GM19395 (cell line): ENCODE results near the gene DOCK2.

Experiments used
- ATAC-seq: cut with Tn5 transposase; IDR thresholded peaks from one replicate; pipeline ENCODE4 v1.9.1; 2021; ENCODE audit warnings: mild to moderate bottlenecking, moderate library complexity; ENCODE audit not compliant: unreplicated experiment

Gene DOCK2

GRCh38 chr5:169889572-169889971, 252.5 kb downstream of the DOCK2 start:
- ATAC-seq, result no peak

DNA sequence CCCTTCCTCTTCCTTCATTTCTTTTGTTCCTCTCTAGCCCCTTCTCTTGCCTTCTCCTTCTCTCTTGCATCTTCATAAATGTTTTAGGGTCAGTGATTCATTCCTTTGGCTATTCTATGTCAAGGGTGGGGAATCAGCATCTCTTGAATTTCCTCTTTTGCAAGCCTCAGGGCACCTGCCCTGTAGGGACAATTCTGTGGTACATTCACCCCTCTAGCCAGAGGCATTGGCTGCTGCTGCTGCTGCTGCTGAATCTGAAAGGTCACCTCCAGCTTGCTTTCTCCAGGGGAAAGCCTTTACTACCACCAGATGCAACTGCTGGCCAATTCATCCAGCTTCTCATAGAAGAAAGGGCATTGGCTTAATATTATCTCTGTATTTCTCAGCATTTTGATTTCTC, 255.9 kb downstream of the DOCK2 start:
- no peak for ATAC-seq

GRCh38 chr5:169893571-169893970, 256.5 kb downstream of the DOCK2 start:
- no peak for ATAC-seq

DNA sequence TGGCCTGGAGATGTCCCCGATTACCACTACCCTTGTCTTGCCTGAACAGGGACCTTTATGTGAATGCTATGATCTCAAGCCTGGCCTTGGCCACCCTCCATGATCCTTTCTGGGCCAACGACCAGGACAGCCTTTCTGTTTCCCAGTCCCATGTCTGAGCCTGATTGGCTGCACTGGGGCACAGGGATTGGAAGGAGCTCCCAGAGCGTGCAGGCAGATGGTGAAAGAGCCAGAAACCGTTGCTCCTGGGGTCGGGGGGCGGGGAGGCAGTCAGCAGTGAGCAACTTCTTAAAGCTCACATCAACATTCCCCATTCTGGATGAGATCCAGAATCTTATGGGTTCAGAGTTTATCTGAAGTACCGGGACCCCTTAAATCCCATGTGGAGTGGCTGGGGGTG, 258.9 kb downstream of the DOCK2 start:
- no peak for ATAC-seq

GRCh38 chr5:169897481-169897880, 260.4 kb downstream of the DOCK2 start:
- ATAC-seq, result no peak

DNA sequence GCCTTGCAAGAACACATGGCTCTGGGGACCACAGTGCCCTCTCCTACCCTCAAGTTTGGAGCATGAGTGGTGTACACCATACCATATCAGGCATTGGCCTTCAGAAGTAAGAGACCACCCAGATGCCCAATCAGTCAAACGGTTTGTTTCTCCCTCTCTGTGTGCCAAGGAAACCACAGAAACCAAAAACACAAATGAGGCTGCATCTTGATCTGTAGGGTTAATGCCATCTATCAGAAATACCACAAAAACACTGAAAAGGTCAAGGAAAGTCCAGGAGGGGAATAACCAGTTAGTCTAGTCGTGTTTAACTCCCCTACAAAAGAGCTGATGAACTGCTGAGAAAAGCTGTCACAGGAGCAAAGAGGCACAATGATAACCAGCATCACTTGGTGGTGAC, 264.8 kb downstream of the DOCK2 start:
- ATAC-seq, result no peak

GRCh38 chr5:169904059-169904458, 267.0 kb downstream of the DOCK2 start:
- no peak for ATAC-seq

DNA sequence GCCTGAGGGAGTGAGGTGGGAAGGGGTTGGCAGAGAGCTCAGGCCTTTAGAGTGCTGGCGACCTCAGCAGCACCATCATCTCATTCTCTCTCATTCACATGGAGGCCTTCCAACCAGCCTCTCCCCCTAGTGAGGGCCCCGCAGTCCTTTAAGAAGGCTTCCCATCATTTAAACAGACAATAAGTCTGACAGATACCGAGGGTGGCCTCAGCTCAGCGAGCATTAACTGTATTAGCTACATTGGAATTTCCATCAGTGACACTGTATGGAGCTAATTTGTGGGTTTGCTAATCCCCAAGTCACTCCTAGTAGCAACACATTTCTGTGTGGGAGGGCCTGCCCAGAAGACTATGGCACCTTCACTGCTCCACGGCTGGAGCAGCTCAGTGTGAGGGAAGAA, 267.4 kb downstream of the DOCK2 start:
- ATAC-seq, result no peak

DNA sequence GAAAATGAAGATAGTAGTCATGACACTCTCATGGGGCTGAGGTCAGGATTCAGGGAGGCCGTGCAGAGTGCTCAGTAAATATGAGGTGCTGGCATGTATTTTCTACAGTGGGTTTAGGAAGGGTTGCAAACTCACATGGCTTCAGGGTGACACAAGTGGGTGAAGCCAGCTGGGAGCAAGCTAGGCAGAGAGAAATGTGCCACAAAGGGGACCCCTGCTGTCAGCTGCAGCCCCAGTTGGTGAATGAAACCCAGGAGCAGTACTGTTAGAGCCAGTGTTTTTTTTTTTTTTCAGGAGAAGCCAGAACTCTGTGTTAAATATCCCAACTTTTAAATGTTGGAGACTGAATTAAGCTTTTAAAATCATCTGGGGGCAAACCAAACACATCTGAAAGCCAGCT, 267.9 kb downstream of the DOCK2 start:
- no peak for ATAC-seq

GRCh38 chr5:169906745-169907649, 269.9 kb downstream of the DOCK2 start:
- ATAC-seq, result no peak

DNA sequence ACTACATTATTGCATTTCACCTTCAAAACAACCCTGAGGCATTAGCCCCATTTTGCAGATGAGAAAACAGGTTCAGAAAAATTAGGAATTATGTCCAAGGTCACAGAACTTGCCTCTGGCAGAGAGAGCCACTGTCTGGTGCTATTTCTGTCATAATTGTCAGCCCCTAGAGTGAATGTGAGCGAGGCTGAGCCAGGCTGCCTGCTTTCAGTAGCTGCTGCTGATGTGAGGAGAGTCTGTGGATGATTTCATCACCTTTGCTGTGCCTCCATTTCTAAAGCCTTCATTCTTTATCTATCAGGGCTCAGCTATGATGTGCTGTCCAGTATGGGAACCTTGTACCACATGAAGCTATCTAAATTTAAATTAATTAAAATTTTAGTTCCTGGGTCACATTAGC, 271.8 kb downstream of the DOCK2 start:
- ATAC-seq, result no peak

DNA sequence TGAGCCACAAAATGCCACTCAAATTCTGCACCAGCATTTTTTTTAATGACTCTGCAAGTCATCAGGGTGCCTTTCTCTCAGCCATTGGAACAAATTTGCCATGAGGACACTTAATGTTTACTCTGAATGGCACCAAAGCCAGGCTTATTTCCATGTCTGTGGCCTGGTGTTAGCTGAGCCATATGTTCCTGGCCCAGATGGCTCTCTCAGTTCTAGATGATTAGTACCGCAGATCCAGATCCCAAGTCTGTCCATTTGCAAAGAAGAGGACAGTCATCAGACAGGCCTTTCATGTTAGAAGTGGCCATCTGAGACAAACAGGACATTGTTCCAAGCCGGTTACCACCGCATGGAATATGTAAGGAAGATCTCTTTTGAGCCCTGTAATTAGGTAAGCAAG, 272.9 kb downstream of the DOCK2 start:
- ATAC-seq, result no peak

DNA sequence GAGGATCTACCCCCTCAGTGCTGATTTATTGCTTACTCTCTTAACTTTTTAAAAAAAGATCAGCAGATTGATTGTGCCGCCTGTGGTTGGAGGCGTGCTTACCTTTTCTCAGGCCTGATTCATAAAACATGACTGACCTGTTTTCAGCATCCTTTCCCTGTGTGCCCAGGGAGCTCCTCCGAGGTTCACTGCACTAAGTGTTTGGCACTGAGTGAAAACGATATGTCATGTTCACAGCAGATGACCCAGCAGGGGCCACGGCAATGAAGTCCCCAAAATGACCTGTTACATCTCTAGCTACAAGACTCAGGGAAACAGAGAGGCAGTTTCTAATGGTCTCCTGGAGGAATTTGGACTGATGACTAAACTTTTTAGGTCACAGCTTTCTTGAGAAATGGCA, 273.3 kb downstream of the DOCK2 start:
- ATAC-seq, result no peak

- ATAC-seq, result no peak
Observed at GRCh38 chr5:169911448-169912212, 274.6 kb downstream of the DOCK2 start.

- ATAC-seq, result no peak
Observed at GRCh38 chr5:169913479-169913878, 276.4 kb downstream of the DOCK2 start.

DNA sequence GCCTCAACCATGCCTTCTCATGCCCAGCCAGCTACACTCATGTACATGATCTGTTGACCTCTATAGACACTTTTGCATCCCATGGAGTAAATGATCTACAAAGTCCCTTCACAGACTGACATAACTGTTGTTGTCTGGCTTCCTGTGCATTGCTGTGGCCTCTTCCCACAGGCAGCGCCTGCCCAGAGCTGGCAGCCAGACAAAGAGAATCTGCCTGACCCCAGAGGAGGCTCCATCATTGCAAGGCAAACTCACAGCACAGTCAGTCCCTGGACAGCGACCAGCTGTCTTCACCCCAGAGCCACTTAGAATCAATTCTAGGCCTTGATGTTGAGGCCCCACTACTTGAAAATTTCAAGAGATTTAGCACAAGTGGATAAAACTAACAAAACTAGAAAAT, 277.7 kb downstream of the DOCK2 start:
- ATAC-seq, result peak; percentile 65

DNA sequence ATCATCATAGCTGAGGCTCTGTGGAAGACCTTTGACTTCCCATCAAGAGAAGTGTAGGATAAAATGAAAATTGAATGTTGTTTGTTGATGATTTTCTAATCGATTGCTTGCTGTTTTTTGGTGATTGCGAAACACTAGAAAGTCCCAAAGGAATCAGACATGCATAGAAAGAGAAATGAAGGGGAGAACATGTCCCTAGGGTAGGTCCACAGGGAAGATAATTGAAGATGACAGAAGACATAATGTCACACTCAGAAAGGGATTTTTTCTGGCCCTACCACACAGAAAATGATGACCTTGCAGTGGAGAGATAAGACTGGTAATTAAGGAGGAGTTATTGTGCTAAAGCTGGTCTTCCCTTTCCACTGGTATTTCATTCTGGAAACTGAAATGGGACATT, 280.4 kb downstream of the DOCK2 start:
- no peak for ATAC-seq

GRCh38 chr5:169918228-169918627, 281.2 kb downstream of the DOCK2 start:
- no peak for ATAC-seq

- no peak for ATAC-seq
Observed at GRCh38 chr5:169920474-169920873, 283.4 kb downstream of the DOCK2 start.

DNA sequence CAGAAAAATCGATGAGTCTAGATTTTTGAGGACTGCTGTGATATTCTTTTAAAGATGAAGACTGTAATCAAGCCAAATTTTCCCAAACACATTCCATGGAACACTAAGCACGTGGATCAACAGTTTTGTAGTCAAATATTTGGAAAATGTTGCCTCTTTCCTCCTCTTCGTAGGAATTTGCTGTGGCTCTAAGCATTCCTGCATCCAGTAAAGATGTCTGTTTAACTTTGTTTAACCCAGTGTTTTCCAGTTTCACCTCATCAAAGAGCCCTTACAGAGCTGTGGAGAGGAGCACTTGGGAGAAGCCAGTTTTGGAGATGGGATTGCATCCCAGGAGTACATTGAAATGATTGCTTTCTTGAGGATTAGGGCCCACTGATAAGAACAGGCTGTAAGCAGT, 284.3 kb downstream of the DOCK2 start:
- ATAC-seq, result no peak

- no peak for ATAC-seq
Observed at GRCh38 chr5:169921949-169922348, 284.9 kb downstream of the DOCK2 start.

GRCh38 chr5:169922474-169922873, 285.4 kb downstream of the DOCK2 start:
- no peak for ATAC-seq
